GM12878 (cell line): ENCODE measurements around the gene DOCK1. TPM values are rescaled to one million over a fixed set of nuclear protein-coding genes. Genes with fewer than 3 reads are reported as not detected.

Experiments
- ATAC-seq: fragments of 200-7000 bp; cut with Tn5 transposase; 3 replicates; pipeline ENCODE4 v1.9.1; 2020; ENCODE audit warnings: mild to moderate bottlenecking, moderate library complexity
- BruUV-seq: library from RNA; stranded (reverse); fragments of 400-500 nt; replicated peaks from 2 replicates; lab custom pipeline; 2021; lab: Mats Ljungman, UMichigan
- CTCF ChIA-PET: fragments of 300-600 bp; sonication (Branson Sonifier 250); formaldehyde crosslinking; extraction: SDS; loops from one replicate; lab custom pipeline; 2021; ENCODE audit warnings: inconsistent platforms; lab: Yijun Ruan, JAX
- POLR2A ChIA-PET: fragments of 350-600 bp; formaldehyde crosslinking; extraction: SDS; loops from one replicate; lab custom pipeline; 2021; ENCODE audit warnings: inconsistent platforms; lab: Charles Lee
- RAD21 ChIA-PET: fragments of 300-600 bp; sonication (Branson Sonifier 250); formaldehyde crosslinking; loops from one replicate; lab custom pipeline; 2023; ENCODE audit warnings: antibody characterized with exemption; ENCODE audit not compliant: unreplicated experiment; lab: Charles Lee
- SMC1A ChIA-PET: fragments of 300-600 bp; sonication (Branson Sonifier 250); formaldehyde crosslinking; loops from one replicate; lab custom pipeline; 2023; ENCODE audit not compliant: unreplicated experiment, uncharacterized antibody; lab: Charles Lee
- DNase-seq: peaks from one replicate; pipeline ENCODE4 v3.0.0-alpha.2; 2011; ENCODE audit warnings: low read depth, low spot score
- FAIRE-seq: peaks from 3 replicates; lab custom pipeline; 2011; peaks lifted over from hg19 to GRCh38; lab: Jason Lieb, UNC
- H2AFZ ChIP-seq: 2 replicates; pipeline ENCODE4 v1.6.0; 2011; ENCODE audit warnings: low read depth, low read length, control low read depth; ENCODE audit not compliant: control insufficient read depth
- H3K27ac ChIP-seq: 2 replicates; pipeline ENCODE4 v1.5.1; 2011; ENCODE audit warnings: control low read depth; ENCODE audit not compliant: control insufficient read depth, insufficient read depth
- H3K27me3 ChIP-seq, 2 experiments: replicated peaks in 1 of 2; 2 replicates each; pipeline versions ENCODE4 v1.6.0 to v1.6.1; 2011; ENCODE audit warnings: low read length in 1 of 2; ENCODE audit not compliant: control insufficient read depth in 2 of 2, insufficient read depth in 2 of 2
- H3K36me3 ChIP-seq, 2 experiments: 2 replicates each; pipeline ENCODE4 v1.5.1; 2011; ENCODE audit warnings: low read length in 1 of 2; ENCODE audit not compliant: control insufficient read depth in 2 of 2, insufficient read depth in 2 of 2
- H3K4me1 ChIP-seq: 2 replicates; pipeline ENCODE4 v1.6.1; 2011; ENCODE audit warnings: mild to moderate bottlenecking, low read length, moderate library complexity, mixed read lengths; ENCODE audit not compliant: control insufficient read depth, insufficient read depth
- H3K4me2 ChIP-seq: 2 replicates; pipeline ENCODE4 v1.6.0; 2011; ENCODE audit warnings: control low read depth; ENCODE audit not compliant: control insufficient read depth, insufficient read depth
- H3K4me3 ChIP-seq: fragments of 200-600 bp; sonication (generic); 2 replicates; pipeline ENCODE4 v1.5.1; 2016
- H3K79me2 ChIP-seq: 2 replicates; pipeline ENCODE4 v1.6.0; 2011; ENCODE audit warnings: low read length; ENCODE audit not compliant: control insufficient read depth, insufficient read depth
- H3K9ac ChIP-seq: 2 replicates; pipeline ENCODE4 v1.8.0; 2011; ENCODE audit warnings: low read length, control low read depth, mixed read lengths; ENCODE audit not compliant: control insufficient read depth, insufficient read depth
- H3K9me3 ChIP-seq: replicated peaks from 3 replicates; pipeline ENCODE4 v1.5.1; 2011; ENCODE audit warnings: mild to moderate bottlenecking, low read length; ENCODE audit not compliant: control insufficient read depth, insufficient read depth
- H4K20me1 ChIP-seq: 2 replicates; pipeline ENCODE4 v1.6.0; 2011; ENCODE audit not compliant: control insufficient read depth, insufficient read depth
- EP300 ChIP-seq, 2 experiments: fragments of 150-350 bp in 1 of 2; IDR thresholded peaks; 2 replicates each; pipeline ENCODE4 v1.6.1; 2011 to 2012; ENCODE audit warnings: low read depth in 2 of 2, low read length in 2 of 2, borderline replicate concordance in 1 of 2, improper control_type of control experiment in 1 of 2, inconsistent platforms in 1 of 2; ENCODE audit not compliant: control insufficient read depth in 1 of 2
- RCOR1 ChIP-seq: conservative IDR thresholded peaks from 2 replicates; pipeline ENCODE4 v1.6.1; 2012; ENCODE audit warnings: low read depth, low read length, improper control_type of control experiment
- SIN3A ChIP-seq: IDR thresholded peaks from 2 replicates; pipeline ENCODE4 v1.6.1; 2012; ENCODE audit warnings: low read depth, low read length, improper control_type of control experiment
- SREBF2 ChIP-seq: IDR thresholded peaks from 2 replicates; pipeline ENCODE4 v1.6.1; 2012; ENCODE audit warnings: mild to moderate bottlenecking, low read length
- ZBED1 ChIP-seq: IDR thresholded peaks from 2 replicates; pipeline ENCODE4 v1.6.1; 2016; ENCODE audit warnings: borderline replicate concordance
- ZNF207 ChIP-seq: fragments of 450-650 bp; IDR thresholded peaks from 2 replicates; pipeline ENCODE4 v1.6.1; 2014; ENCODE audit warnings: antibody characterized with exemption, mild to moderate bottlenecking, borderline replicate concordance
- WGBS: methylation state at CpG from one replicate; pipeline ENCODE4 v1.1.6; 2016; ENCODE audit warnings: low lambda C conversion rate; ENCODE audit not compliant: insufficient replicate concordance, insufficient coverage; ENCODE audit errors: missing lambda C conversion rate; 5-methylcytosine and 5-hydroxymethylcytosine counted together
- in situ Hi-C: fragments of 300-500 bp; cut with MboI; formaldehyde crosslinking; loops from 9 replicates; pipeline ENCODE4 v1.14.3; 2018; ENCODE audit warnings: mixed read lengths
- intact Hi-C: fragments of 100-400 bp; cut with micrococcal nuclease; formaldehyde crosslinking; loops from one replicate; pipeline ENCODE4 v1.14.2; 2022; ENCODE audit not compliant: unreplicated experiment
- polyA plus RNA-seq, 11 experiments: library from polyadenylated mRNA; depleted of rRNA in 4 of 11; unstranded in 6 of 11; stranded (reverse) in 5 of 11; fragments of >200 nt; fragmentation: Nextera tagmentation in 4 of 11; fragmentation: Illumina TruSeq in 1 of 11; extraction: Ambion mirVana in 4 of 11; extraction: Trizol in 1 of 11; gene quantifications; 1 replicate in 1 of 11; 2 replicates in 10 of 11; pipeline versions ENCODE4 v1.2.1 to v1.2.3, GENCODE V29; 2011 to 2016; ENCODE audit warnings: inconsistent platforms in 2 of 11, missing spikeins in 2 of 11, low read depth in 1 of 11
- total RNA-seq, 4 experiments: library from RNA; depleted of rRNA in 3 of 4; stranded (reverse); fragments of >200 nt in 3 of 4; fragmentation: Illumina TruSeq in 1 of 4; extraction: Trizol in 1 of 4; gene quantifications; 2 replicates each; pipeline versions ENCODE4 v1.2.1 to v1.2.3, GENCODE V29; 2013 to 2021
- TF ChIP-seq, protein P1 (sequence below): fragments of 450-650 bp; IDR thresholded peaks from 2 replicates; pipeline ENCODE4 v1.6.1; 2017; ENCODE audit warnings: mild to moderate bottlenecking, moderate library complexity
- TF ChIP-seq, protein P2 (sequence below): IDR thresholded peaks from 2 replicates; pipeline ENCODE4 v1.6.1; 2011; ENCODE audit warnings: borderline replicate concordance, low read depth, mild to moderate bottlenecking, moderate library complexity, mixed read lengths, low read length; ENCODE audit not compliant: insufficient read depth; ENCODE audit errors: extremely low read length
- TF ChIP-seq, protein P3 (sequence below): fragments of 450-650 bp; IDR thresholded peaks from 2 replicates; pipeline ENCODE4 v1.6.1; 2018; ENCODE audit warnings: borderline replicate concordance, mild to moderate bottlenecking; ENCODE audit not compliant: partially characterized antibody

DOCK1 gene
- total and polyA plus RNA-seq, 10 of the 15 experiments (the other 5 are each of a cell fraction or from before 2014, with no cell fraction given): 0.05 to 0.18 TPM; not detected in 8

DNA sequence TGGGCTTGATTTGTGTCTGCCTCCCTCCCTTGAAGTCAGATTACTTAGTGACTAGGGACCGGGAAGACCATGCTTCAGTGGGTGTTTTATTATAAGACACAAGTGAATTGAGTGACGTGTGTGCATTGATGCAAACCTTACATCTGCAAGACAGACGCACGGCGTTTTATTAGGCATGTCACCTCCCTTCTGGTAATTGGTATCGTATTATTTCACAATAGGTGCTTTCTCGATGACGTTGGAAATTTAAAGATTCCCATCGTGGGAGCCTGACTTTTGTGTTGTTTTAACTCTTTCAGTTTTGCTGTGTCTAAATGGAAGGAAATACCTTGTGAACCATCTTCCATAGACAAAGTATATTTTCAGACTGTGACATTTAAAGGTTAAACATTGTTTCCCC lies 158.5 kb downstream of the DOCK1 start:
- no TSS peak for BruUV-seq
- intact Hi-C loops: no loop called here
- TF ChIP-seq RCOR1 (no peak), EP300 (IDR thresholded peaks at IDR 0.05; ENCODE audit: borderline replicate concordance in 1 of 2, control insufficient read depth in 1 of 2, low read depth in 2 of 2, low read length in 2 of 2) (no peak), ZNF207 (no peak), SIN3A (no peak), SREBF2 (no peak), ZBED1 (no peak)
- TF ChIP-seq, protein P1, sequence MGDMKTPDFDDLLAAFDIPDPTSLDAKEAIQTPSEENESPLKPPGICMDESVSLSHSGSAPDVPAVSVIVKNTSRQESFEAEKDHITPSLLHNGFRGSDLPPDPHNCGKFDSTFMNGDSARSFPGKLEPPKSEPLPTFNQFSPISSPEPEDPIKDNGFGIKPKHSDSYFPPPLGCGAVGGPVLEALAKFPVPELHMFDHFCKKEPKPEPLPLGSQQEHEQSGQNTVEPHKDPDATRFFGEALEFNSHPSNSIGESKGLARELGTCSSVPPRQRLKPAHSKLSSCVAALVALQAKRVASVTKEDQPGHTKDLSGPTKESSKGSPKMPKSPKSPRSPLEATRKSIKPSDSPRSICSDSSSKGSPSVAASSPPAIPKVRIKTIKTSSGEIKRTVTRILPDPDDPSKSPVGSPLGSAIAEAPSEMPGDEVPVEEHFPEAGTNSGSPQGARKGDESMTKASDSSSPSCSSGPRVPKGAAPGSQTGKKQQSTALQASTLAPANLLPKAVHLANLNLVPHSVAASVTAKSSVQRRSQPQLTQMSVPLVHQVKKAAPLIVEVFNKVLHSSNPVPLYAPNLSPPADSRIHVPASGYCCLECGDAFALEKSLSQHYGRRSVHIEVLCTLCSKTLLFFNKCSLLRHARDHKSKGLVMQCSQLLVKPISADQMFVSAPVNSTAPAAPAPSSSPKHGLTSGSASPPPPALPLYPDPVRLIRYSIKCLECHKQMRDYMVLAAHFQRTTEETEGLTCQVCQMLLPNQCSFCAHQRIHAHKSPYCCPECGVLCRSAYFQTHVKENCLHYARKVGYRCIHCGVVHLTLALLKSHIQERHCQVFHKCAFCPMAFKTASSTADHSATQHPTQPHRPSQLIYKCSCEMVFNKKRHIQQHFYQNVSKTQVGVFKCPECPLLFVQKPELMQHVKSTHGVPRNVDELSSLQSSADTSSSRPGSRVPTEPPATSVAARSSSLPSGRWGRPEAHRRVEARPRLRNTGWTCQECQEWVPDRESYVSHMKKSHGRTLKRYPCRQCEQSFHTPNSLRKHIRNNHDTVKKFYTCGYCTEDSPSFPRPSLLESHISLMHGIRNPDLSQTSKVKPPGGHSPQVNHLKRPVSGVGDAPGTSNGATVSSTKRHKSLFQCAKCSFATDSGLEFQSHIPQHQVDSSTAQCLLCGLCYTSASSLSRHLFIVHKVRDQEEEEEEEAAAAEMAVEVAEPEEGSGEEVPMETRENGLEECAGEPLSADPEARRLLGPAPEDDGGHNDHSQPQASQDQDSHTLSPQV: no peak
- TF ChIP-seq, protein P2, sequence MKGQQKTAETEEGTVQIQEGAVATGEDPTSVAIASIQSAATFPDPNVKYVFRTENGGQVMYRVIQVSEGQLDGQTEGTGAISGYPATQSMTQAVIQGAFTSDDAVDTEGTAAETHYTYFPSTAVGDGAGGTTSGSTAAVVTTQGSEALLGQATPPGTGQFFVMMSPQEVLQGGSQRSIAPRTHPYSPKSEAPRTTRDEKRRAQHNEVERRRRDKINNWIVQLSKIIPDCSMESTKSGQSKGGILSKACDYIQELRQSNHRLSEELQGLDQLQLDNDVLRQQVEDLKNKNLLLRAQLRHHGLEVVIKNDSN: no peak
- TF ChIP-seq, protein P3, sequence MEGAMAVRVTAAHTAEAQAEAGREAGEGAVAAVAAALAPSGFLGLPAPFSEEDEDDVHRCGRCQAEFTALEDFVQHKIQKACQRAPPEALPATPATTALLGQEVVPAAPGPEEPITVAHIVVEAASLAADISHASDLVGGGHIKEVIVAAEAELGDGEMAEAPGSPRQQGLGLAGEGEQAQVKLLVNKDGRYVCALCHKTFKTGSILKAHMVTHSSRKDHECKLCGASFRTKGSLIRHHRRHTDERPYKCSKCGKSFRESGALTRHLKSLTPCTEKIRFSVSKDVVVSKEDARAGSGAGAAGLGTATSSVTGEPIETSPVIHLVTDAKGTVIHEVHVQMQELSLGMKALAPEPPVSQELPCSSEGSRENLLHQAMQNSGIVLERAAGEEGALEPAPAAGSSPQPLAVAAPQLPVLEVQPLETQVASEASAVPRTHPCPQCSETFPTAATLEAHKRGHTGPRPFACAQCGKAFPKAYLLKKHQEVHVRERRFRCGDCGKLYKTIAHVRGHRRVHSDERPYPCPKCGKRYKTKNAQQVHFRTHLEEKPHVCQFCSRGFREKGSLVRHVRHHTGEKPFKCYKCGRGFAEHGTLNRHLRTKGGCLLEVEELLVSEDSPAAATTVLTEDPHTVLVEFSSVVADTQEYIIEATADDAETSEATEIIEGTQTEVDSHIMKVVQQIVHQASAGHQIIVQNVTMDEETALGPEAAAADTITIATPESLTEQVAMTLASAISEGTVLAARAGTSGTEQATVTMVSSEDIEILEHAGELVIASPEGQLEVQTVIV: no peak

More for the DNA sequence above, 158.5 kb downstream of the DOCK1 start:
- Histone ChIP-seq H3K79me2 (no peaks in the 10 kb centered on the region), H4K20me1 (no peaks in the 10 kb centered on the region), H2AFZ (no peak overlapping the region), H3K9me3 (no peaks in the 10 kb centered on the region; the same call in 2 of the 3 replicates), H3K9ac (no peak overlapping the region), H3K4me1 (no peaks in the 10 kb centered on the region), H3K27ac (no peak overlapping the region), H3K27me3 (no peaks in the 10 kb centered on the region), H3K36me3 (no peaks in the 10 kb centered on the region), H3K4me2 (no peak overlapping the region), H3K4me3 (no peak overlapping the region)
- SMC1A ChIA-PET: no interaction called here
- 40% methylated on average over 9 of the region's 9 CpGs for WGBS
- RAD21 ChIA-PET: no interaction called here
- DNase-seq (no peak), FAIRE-seq (no peak), ATAC-seq (no peak)
- in situ Hi-C loops: no loop called here
- CTCF ChIA-PET: no interaction called here
- POLR2A ChIA-PET: no interaction called here
